NCI-H128 (cell line): ENCODE results near the gene DOK7.
"Not testable (repeated sequence)": the region's sequence is repeated elsewhere in the genome, so short reads cannot be mapped to it uniquely, and the experiment has no call there.

Experiments used
- DNase-seq: peaks from one replicate; lab custom pipeline; 2025; ENCODE audit not compliant: unreplicated experiment; lab: John Stamatoyannopoulos, UW

Gene DOK7

GRCh38 chr4:3501126-3501824 is 38.2 kb downstream of the DOK7 start:
- DNase-seq: no peak

GRCh38 chr4:3501825-3502425 is 38.8 kb downstream of the DOK7 start:
- DNase-seq: no peak

GRCh38 chr4:3502941-3503936 is 40.1 kb downstream of the DOK7 start:
- no peak for DNase-seq

GRCh38 chr4:3505231-3505630 is 42.1 kb downstream of the DOK7 start:
- no peak for DNase-seq

GRCh38 chr4:3508542-3508941 is 45.4 kb downstream of the DOK7 start:
- DNase-seq: no peak

- DNase-seq: no peak
These were observed 47.4 kb downstream of the DOK7 start for GRCh38 chr4:3510481-3510880.

GRCh38 chr4:3511187-3511586 is 48.1 kb downstream of the DOK7 start:
- no peak for DNase-seq

- DNase-seq: not testable (repeated sequence)
These were observed 48.5 kb downstream of the DOK7 start for GRCh38 chr4:3511601-3512000.

- DNase-seq: no peak
These were observed 49.2 kb downstream of the DOK7 start for GRCh38 chr4:3512279-3512678.

- no peak for DNase-seq
These were observed 49.6 kb downstream of the DOK7 start for GRCh38 chr4:3512719-3513118.

- DNase-seq: no peak
These were observed 50.7 kb downstream of the DOK7 start for GRCh38 chr4:3513807-3514206.

- DNase-seq: no peak
These were observed 51.2 kb downstream of the DOK7 start for GRCh38 chr4:3514221-3514780.

GRCh38 chr4:3514806-3515501 is 51.8 kb downstream of the DOK7 start:
- DNase-seq: no peak

GRCh38 chr4:3515646-3516045 is 52.5 kb downstream of the DOK7 start:
- DNase-seq: no peak

- no peak for DNase-seq
These were observed 53.1 kb downstream of the DOK7 start for GRCh38 chr4:3516061-3516835.

GRCh38 chr4:3516836-3517730 is 54.0 kb downstream of the DOK7 start:
- DNase-seq: no peak

GRCh38 chr4:3517731-3518510 is 54.8 kb downstream of the DOK7 start:
- DNase-seq: no peak

- DNase-seq: no peak
These were observed 55.4 kb downstream of the DOK7 start for GRCh38 chr4:3518511-3518880.
